GM19463 (cell line): Measurements from ENCODE around the gene PRRX1.

Experiments
- ATAC-seq: cut with Tn5 transposase; IDR thresholded peaks from one replicate; pipeline ENCODE4 v1.9.1; 2021; ENCODE audit warnings: mild to moderate bottlenecking, moderate library complexity; ENCODE audit not compliant: unreplicated experiment

The PRRX1 gene

DNA sequence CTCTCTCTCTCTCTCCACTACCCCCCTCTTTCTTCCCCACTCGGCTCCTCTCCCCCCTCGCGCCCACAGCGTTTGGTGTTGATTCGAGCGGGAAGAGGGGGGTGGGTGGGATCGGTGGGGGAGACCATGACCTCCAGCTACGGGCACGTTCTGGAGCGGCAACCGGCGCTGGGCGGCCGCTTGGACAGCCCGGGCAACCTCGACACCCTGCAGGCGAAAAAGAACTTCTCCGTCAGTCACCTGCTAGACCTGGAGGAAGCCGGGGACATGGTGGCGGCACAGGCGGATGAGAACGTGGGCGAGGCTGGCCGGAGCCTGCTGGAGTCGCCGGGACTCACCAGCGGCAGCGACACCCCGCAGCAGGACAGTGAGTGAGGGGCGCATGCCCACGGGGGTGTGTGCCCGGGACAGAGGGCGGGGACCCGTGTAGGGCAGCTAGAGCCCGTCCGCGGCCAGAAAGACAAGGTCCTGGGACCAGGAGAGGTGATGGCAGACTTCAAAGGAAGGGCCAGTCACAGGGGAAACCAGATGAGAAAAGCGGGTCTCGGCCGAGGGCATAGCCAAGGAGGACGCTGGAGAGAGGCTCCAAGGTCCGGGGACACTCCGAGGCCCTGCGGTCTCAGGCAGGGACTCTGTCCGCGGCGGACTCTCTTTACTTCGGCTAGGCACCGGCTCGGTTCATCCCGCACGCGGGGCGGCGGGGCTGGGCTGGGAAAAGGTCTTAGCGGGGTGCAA lies at the start of gene PRRX1:
PRRX1 (plus strand) TSS at position 39 of the 735 bp plus-strand sequence; CDS start at position 127, 88 bp downstream.
- no peak for ATAC-seq

DNA sequence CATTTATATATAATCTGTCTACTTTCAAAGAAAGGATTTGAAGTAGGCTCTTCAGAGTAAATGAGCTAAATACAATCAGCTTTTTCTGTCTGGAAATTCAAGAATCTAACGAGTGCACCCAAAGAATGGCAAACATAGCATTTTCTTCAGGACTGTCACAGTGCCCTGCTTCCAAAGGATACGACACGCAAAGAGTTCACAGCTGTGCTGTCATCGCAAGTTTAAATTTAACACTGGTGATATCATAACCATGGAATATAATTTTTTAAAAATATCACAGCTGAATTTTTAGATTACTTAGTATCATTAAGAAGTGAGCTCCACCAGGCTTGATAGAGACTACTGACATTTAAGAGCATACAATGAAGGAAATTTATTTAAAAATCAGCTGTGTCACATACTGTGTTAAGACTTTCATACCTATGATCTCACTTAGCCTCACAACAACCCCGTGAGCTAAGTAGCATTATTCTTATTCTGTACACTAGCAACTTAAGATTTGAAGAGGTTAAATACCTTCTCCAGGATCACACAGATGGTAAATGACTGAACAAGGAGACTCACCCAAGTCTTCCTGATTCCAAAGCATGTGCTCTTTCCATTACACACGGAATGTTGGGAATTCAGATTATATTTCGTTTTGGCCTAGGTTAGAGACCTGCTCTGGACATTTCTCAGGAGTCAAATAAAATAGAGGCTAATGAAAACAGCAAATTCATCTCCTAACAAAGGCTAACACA lies 46.2 kb upstream of the PRRX1 start:
- no peak for ATAC-seq

DNA sequence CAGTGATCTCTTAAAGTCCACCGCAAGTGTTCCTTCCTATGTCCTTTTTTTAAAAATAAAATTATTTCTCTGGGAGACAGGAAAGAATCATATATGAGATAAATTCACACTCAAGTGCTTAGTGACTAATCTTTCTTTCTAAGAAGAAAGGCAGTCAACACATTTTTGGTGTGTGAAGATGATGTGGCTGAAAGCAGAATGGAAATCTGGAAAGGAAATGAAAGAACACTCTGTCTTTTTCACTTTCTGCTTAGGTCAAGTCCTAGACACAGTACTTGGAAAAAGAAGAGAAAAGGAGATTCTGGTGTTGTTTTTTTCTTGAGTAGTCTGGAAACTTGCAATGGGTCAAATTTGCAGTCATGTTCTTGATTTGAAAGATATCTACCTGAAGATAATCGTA lies 45.5 kb upstream of the PRRX1 start:
- ATAC-seq = no peak

DNA sequence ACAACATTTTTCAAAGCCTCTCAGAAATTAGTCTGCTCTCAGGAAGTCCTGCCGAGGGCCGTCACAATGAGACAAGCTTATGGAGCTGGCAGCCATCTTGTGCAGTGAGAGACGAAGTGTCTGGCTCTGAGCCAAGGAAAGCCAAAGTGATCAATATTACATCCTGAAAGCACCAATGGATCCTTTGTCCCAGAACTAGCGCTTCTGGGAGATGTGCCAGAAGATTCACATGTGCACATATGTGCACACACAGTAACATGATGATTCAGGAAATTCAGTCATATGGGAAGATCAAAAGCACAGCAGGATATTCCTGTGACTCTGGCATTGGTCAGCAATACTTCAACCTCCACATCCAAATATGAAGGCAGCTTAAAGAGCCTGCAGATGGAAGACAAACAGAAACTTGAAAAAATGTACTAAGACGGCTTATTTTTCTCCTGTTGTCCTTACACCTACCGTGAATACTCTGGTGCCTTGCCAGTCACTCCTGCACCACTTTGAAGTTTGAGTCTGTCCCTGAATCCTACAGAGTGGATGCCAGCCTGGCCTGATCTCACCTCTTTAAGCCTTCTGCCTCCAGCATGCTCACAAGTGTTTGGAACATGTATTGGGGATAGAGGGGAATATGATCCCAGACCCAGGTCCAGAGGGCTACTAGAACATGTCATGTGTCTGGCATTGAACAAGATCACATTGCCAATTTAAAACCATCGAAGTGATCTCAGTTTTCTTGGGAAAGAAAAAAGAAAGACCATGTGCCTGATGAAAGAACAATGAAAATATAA lies 44.5 kb upstream of the PRRX1 start:
- no peak for ATAC-seq

DNA sequence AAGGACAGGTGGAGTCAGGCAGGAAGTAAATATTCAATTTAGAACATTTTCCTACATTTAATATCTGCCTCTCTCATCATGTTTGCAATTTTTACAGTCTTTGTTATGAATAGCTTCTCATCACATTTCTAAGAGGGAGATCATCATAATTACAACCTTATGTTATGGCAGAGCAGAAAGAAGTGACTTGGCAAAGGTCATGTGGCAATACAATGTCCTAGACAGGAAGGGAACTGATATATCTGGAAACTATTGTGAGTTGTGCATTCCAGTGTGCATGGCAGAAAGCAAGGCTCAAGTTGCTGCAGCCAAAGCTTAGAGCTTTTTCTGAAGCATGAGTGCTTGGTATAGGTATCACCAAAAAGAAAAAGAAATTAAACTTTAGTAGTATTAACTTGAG lies 43.8 kb upstream of the PRRX1 start:
- no peak for ATAC-seq

DNA sequence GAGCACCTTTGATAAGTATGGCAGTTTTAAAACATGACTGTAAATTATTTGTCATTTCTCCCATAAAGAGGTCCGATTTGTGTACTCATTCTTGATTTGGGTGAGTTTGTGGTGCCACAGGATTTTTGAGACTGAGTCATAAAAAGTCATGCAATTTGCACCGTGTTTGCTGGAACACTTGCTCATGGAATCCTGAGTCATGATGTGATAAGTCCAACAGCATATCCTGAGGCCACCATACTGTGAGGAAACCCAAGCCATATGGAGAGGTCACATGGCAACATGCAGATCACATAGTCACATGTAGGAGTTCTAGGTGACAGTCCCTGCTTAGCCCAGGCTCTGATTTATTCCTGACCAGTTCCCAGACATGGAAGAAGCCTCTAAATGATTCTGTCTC lies 40.8 kb upstream of the PRRX1 start:
- ATAC-seq = no peak

DNA sequence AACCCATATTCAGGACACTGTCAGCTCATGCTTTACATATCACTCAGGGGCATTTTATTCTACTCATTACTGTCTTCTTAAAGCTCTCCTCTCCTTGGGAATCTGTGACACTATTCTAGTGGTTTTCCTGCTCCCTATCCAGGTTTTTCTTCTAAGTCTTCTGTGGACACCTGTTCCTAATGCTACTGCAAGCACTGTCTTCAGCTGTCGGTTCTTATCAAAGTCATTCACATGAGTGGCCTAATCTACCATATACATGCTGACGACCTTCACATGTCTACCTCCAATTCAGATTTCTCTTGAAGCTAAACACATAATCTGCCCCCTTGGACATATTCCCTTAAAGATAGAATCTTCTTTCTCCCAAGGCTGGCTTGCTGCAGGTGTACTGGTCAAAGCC lies 39.8 kb upstream of the PRRX1 start:
- ATAC-seq = no peak

DNA sequence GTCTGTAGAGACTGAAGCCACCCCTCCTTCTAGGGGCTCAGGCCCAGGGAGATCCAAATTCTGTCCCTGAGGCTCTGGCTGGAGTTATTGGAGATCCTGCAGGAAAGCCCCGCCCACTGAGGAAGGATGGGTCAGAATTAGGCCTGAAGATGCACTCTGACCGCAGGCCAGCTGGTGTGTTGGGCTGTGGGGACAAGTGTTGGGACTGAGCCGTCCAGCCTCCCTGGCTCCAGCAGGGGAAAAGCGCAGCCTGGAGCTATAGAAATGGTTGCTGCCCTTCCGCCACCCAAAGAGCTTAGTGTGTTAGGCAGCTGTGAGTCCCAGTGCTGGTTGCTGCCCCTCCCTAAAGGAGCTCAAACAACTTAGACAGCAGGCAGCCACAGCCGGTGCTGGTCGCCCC lies 33.0 kb upstream of the PRRX1 start:
- no peak for ATAC-seq

DNA sequence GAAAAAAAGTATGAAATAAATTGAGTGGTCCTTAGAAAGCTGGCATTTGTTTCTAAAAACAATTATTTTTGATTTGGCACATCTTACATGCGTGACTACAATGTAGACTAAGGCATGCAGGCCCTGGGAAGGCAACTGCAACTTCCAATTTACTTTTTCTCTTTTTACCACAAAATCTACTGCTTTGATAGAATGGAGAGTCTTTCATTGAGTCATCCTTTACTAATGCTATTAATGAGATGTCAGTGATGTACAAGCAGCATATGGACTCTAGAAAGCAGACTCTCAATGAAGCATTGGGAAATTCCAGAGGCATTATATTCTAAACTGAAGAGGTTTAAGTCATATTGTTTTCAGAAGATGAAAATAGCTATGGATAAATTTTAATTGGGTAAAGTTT lies 29.6 kb upstream of the PRRX1 start:
- ATAC-seq = no peak

DNA sequence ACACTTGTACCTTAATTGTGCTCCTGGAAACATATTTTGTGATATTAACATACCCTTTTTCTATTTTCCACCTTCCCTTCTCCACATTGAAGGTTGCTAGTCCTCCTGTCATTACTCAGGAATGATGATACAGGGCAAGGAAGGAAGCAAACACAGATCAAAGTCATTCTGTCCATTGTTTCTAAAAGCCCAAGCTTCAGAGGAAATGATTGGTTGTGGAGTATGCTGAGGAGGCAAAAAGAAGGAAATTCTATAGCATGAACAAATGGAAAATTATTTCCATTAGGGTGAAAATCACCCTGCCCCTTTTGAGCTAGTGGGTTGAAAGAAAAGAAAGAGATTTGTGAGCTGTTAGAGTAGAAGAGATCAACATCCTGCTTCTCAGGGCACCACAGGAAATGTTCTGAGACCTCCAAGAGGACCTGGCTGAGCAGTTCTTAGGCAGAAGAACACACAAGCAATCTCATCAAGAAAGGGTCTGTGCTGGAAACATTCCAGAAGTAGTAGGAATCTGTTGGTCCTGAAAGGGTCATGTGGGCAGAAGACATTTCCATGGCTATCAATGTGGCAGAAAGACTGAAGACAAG lies 29.0 kb upstream of the PRRX1 start:
- no peak for ATAC-seq

DNA sequence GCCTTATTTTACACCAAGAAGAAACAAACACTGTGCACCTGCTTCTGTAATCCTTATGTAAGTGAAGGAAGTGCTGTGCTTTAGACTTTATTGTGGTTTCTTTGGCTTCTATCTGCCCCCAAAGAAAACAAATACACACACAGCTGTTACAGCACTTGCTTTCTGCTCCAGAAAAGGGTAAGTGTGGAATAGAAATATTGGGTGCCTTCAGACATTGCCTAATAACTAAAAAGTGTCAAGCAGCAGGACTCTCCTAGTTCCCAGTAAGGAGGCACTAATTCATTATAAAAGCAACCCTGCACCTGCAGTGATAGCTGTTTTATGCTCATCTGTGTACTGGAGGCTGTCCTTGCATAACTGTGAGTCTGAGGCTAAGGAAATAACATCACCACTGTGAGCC lies 23.4 kb upstream of the PRRX1 start:
- ATAC-seq = no peak

DNA sequence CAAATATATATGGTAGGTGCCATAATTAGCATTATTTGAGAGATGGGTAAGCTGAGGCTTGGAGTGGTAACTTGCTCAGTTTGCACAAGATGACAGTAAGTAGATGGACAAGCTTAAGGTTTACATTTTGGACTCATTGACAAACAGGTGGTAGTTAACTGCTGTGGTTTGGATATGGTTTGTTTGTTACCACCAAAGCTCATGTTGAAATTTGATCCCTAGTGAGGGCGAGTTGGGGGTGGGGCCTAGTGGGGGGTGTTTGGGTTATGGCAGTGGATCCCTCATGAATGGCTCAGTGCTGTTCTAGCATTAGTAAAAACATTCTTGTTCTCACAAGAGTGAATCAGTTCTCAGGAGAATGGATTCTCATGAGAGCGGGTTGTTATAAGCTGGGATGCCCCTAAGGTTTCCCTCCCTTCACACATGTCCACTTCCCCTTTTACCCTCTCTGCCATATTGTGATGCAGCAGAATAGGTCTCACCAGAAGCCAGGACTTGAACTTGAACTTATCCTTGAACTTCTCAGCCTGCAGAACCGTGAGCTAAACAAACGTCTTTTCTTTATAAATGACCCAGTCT lies 6.6 kb upstream of the PRRX1 start:
- peak; percentile 36 for ATAC-seq

DNA sequence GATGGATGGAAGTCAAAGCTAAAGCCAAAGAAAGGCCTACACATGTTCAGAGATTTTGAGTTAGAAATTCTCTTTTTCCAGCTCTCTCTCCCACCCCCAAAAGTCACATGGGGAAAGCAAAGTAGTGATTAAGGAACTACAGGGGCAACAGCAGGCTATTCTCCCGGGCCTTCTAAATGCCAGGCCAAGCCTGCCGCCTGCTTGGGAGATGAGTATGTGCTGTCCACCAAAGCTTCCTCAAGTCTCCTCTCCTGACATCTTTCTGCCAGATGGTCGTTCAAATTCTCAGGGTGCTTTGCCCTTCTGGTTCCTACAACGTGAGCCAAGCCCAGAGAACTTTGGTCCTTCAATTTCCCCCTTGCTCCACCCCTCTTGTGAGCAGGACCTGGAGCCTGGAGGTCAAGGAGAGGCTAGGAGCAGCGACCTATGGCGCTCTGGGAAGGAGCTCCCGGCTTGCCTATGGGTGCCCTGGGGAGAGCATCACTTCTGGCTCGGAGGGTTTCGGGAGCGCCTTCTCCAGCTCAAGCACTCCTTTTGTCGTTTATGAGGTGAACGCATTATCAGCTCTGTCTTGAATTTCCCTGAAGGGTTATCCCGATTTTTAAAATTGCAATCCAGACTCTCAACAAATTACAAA lies 4.4 kb upstream of the PRRX1 start:
- ATAC-seq = no peak

DNA sequence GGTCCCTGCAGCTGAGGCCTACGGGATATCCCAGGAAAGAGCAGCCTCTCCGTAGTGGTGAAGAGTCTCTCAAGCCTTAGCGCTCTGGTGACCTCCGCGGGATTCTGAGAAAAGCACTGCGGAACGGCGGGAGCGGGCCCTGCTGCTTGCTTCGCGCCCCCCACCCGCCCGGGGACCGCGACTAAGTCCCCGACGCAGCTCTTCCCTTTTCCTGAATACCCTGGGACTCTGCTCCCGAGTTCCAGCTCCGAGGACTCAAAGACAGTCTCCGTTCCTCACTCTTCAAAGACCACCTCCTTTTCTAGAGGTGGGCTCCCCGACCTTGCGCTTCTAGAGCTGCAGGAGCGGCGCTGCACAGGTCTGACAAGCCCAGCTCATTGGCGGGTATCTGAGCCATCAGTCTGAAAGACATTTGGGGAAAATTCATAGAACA lies 3.6 kb upstream of the PRRX1 start:
- no peak for ATAC-seq

DNA sequence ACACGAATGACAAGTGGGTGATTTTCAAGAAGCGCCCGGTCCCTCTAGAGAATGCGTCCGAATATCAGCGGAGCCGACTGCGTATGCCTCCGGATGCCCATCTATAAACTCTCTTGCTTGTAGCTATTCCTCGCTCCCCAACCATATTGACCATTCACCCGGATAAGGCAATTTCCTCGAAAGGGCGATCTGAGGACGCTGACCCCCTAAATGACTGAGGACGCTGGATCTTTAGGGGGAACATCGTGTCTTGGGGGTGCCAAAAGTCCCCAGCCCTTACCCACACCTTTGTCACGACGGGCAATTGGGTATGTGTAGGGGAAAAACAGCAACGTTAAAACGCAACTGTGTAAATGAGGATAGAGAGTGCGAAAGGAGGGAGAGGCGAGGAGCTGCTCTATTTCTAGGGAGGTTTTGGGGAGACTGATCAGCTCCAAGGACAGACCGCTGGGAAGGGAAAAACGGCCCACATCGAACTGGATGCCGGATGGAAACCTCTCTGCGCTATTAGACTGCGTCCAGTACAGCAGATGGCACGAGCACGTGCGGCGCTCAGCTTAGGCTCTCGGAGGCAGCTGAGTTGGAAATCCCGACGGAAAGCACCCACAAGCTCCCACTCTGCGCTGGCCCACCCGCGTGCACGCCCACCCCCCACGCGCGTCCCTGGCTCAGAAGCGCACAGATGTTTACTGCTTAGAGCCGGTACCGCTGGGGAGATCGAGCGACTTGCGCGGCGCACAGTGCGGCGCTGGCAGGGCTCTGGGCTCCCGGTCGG lies 2.9 kb upstream of the PRRX1 start:
- ATAC-seq = no peak

DNA sequence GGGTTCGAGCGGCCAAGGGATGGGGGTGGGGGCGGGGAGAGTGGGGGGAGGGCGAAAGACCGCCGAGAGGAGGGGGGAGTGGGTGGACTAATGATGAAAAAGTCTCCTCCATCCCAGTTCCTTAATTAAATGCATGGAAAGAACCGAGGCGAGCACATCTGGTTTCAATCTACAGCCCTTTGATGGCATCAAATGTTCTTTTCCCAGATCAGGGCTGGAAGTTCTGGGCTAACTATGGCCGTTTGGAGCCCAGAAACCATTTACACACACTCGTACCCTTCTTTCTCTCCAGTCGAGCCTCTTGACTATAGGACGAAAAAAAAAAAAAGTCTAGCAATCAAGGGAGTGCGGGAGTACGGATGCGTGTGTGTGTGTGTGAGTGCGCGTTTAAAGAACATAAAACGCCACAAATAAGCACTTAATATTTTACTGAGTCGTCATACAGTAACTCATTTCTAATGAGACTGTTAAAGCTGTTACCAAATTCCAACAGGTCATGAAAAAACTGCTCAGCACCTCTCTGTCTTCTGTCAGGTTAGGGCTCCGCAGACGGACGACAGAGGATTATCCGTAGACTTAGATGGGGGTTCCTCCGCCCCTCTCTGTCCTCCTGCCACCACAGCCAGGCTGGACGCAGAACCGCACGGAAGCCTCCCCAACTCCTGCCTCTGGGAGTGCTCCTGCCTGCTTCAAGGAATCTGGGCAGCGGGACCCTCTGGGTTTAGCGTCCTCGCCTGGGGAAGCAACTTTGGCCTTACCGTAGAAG lies 2.1 kb upstream of the PRRX1 start:
- no peak for ATAC-seq

DNA sequence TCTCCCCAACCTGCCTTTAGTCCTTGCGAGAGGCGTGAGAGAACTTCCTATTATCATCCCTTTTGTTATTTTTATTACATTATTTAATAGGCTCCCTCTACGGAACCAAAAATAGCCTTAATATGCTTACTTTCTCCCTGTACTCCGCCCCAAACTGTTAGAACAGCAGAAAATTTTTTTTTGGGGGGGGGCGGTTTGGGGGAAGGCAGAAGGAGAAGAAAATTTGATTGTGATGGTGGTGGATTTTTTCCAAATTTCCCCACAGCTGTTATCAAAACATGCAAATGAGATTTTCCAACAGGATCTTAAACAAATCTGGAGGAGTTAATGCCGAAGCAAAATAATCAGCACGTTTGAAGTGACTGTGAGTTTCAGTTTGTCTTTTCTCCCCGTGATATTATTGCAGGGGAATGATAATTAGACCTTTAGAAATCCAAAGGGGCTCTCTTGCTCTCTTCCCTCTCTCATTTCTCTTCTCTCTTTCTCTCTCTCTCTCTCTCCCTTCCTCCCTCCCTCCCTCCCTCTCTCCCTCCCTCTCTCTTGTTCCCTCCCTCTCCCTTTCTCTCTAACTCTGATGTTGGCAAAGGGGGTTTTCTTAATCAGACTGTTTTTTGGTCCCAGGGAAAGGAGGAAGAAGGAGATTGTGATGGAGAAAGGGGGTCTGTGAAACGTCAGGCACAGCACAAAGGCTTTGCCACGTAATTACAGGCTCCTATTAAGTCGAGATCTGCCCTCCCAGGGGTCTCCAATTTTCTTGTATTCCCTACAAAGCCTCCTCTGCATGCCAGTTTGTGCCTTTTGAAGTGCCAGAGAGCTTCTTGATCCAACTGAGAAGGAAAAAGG lies 1.1 kb upstream of the PRRX1 start:
- ATAC-seq = no peak
